B cell (primary cell): ENCODE measurements around the gene ADAMTS10.

Experiments used
- EZH2 ChIP-seq: IDR thresholded peaks from 2 replicates; pipeline ENCODE4 v1.6.1; 2012; ENCODE audit warnings: borderline replicate concordance, low read depth, mild to moderate bottlenecking, moderate library complexity, low read length; ENCODE audit not compliant: insufficient read depth, poor library complexity, severe bottlenecking
- TF ChIP-seq, protein P1 (sequence below): fragments of 200-600 bp; IDR thresholded peaks from one replicate; pipeline ENCODE4 v1.8.0; 2022; ENCODE audit warnings: antibody characterized with exemption, mild to moderate bottlenecking

DNA sequence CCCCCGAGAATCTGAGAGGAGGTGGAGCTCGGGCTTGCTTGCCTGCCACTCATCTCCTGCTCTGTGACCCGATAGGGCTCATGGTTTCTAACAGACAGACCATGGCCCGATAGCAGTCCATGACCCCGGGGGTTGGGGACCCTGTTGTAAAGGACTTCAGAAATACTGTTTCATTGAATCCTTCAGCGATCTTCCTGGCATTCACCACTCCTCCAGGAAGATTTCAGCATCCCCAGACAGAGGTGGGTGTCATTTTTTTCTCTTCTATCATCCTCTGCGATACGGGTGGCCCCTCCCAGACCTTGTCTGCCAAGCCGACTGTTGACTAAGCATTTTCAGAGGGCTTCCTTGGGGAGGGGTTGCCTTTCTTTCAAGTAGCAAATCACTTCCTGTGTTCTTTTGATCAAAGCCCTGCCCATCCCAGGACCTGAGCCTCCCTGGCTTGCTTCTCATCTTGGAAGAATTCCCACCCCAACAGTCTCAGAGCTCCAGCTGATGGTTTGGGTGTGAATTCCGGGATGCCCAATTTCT, 35.0 kb downstream of the ADAMTS10 start:
- TF ChIP-seq, protein P1, sequence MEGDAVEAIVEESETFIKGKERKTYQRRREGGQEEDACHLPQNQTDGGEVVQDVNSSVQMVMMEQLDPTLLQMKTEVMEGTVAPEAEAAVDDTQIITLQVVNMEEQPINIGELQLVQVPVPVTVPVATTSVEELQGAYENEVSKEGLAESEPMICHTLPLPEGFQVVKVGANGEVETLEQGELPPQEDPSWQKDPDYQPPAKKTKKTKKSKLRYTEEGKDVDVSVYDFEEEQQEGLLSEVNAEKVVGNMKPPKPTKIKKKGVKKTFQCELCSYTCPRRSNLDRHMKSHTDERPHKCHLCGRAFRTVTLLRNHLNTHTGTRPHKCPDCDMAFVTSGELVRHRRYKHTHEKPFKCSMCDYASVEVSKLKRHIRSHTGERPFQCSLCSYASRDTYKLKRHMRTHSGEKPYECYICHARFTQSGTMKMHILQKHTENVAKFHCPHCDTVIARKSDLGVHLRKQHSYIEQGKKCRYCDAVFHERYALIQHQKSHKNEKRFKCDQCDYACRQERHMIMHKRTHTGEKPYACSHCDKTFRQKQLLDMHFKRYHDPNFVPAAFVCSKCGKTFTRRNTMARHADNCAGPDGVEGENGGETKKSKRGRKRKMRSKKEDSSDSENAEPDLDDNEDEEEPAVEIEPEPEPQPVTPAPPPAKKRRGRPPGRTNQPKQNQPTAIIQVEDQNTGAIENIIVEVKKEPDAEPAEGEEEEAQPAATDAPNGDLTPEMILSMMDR = no peak
- no peak for TF ChIP-seq EZH2
